Measurements from ENCODE around the gene TLNRD1.

The TLNRD1 gene

GRCh38 chr15:81025721-81026370 is 25.1 kb downstream of the TLNRD1 start:
- no peak for DNase-seq (ENCODE audit: low read depth in 2 of 2)

DNA sequence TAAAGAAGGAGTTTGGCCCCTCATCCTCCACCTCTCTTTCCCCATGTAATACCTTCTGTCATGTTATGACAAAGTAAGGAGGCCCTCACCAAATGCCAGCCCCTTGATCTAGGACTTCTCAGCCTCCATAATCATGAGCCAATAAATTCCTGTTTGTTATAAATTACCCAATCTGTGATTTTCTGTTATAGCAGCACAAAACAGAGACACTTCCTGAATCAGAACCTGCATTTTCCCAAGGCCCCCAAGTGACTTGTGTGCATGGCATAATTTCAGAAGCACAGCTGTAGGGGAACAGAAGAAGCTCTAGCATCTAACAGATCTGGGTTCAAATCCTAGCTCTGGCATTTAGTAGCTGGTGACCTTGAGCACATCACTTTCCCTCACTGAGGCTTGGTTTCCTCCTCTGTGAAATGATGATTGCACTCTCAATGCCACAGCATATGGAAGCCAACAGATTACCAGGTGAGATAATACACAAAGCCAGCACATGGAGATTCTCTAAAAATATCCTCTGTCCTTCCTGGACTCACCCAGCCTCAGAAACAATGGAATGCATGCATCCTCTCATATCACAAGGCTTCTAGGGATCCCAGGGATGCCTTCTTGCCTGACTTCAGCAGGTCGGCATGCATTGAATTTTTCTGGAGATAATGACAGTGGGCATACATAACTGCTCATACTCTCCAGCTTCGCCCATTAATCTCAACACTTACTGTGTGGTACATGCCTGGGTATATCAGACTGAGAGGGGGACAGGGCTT is 26.3 kb downstream of the TLNRD1 start:
- DNase-seq (ENCODE audit: low read depth in 2 of 2), result no peak

DNA sequence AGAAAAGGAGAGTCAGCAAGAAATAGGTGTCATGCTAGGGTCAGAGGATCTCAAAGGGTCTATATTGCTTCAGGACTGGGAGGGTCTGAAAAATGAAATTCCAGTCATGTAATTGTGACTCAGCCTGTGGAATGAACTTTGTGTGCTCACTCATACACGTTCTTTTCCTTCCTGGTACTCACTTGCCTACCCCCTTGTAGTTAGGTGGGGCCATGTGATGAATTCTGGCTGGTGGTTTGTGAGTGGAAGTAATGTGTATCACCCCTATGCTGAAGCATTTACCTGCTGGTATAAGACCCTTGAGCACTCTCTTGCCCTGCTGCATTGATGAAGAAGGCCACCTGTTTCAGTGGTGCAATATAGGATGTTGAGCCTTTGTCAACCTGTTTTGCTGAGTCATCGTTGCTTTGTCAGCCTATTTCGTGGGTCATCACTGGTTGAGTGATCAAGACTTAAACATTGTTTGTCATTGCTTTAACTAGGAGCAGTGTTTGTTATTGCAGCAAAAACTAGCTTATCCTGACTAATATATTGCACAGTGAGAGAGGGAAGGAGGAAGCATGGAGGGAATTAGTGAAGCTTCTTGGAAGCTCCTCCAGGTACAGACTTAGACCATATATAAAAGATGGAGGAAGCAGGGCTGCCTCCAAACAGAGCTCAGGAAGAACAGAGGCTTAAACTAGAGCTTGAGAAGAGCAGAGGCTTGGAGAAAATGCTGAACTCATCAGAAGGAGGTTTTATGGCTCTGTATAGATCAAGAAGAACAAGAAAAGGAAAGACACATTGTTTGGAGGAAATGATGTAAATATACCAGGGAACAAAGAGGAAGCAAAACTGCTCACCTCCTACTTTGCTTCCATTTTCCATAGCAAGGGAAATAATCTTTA is 28.9 kb downstream of the TLNRD1 start:
- DNase-seq (ENCODE audit: low read depth in 2 of 2), result no peak

GRCh38 chr15:81030301-81030750 is 29.6 kb downstream of the TLNRD1 start:
- DNase-seq (ENCODE audit: low read depth in 2 of 2), result no peak

- DNase-seq (ENCODE audit: low read depth in 2 of 2), result no peak
Measured at GRCh38 chr15:81031203-81031602, 30.5 kb downstream of the TLNRD1 start.

DNA sequence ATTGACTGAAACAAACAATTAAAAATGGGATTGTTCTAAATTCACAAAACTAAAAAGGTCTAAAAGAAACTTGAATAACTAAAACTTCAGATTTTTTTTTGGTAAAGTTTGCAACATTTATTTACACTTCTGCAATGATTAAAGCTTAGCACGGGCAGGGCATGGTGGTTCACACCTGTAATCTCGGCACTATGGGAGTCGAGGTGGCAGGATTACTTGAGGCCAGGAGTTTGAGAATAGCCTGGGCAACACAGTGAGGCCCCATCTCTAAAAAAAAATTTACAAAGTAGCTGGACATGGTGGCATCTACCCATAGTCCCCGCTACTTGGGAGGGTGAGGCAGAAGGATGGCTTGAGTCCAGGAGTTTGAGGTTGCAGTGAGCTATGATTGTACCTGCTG is 31.6 kb downstream of the TLNRD1 start:
- DNase-seq (ENCODE audit: low read depth in 2 of 2), result no peak

DNA sequence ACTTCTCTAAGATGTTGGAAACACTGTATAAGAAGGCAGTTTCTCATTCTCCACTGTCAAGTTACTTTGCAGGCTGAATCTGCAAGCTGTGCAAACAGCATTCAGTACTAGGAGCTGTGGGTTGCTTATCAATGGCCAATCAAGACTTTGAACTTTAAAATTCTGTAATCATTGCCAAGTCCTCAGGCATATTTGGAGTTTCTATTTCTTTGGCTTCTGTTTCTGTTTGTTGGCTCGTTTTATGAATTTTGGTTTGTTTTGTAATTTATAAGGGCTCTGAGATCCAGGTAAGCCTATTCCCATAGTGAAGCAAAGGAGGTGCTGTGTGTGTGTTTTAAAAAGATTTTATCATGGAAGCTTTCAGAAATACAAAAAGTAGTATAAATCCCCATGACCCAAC is 32.1 kb downstream of the TLNRD1 start:
- DNase-seq (ENCODE audit: low read depth in 2 of 2), result no peak

DNA sequence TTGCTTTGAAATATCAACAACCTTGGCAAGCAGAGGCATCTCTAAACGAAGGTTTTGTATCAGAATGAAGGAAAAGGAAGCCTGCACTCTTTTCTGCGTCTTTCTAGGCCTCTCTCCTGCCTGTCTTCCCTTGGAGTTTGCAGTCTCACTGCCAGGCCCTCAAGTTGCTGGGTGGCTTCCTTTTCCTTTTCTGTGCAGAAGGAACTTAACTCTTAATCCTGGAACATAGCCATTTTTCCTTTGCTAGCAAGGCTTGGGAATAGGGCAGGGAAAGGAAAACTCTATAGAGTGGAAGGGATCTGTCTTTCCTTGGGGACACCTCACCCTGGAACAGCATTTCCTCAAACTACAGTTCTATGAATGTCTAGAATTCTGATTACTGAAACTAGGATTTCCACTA is 32.8 kb downstream of the TLNRD1 start:
- DNase-seq (ENCODE audit: low read depth in 2 of 2), result no peak

GRCh38 chr15:81037952-81038743 is 37.4 kb downstream of the TLNRD1 start:
- no peak for DNase-seq (ENCODE audit: low read depth in 2 of 2)

GRCh38 chr15:81038975-81039607 is 38.4 kb downstream of the TLNRD1 start:
- no peak for DNase-seq (ENCODE audit: low read depth in 2 of 2)

GRCh38 chr15:81040757-81041156 is 40.0 kb downstream of the TLNRD1 start:
- no peak for DNase-seq (ENCODE audit: low read depth in 2 of 2)

- DNase-seq (ENCODE audit: low read depth in 2 of 2), result no peak
Measured at GRCh38 chr15:81043281-81043934, 42.7 kb downstream of the TLNRD1 start.

DNA sequence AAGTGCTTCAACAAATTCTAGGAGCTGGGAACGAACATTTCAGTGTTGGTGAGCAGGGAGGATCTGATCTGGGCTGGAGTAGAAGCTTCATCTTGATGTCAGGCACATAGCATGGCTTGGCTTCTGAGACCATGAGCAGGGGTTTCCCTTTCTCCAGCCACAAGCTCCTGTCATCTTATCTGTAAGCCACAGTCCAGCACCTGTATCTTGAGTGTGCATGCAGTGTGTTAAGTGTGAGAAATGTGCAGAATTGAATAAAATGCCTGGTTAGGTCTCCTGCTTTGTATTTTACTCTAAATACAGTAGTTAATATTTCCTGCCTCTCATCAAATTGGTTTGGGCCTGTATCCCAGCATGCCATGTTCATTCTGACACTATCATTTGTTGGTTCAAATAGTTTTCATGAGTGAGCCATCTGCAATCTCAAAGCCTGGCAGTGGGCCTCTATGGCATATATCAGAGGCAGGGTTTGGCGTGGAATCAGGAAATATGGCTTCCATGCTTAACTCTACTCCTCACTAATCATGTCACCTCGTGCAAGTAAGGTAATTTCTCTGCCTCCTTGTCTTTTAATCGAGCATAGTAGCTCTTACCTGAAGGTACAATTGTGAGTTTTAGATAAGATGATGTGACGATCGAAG is 43.3 kb downstream of the TLNRD1 start:
- no peak for DNase-seq (ENCODE audit: low read depth in 2 of 2)

DNA sequence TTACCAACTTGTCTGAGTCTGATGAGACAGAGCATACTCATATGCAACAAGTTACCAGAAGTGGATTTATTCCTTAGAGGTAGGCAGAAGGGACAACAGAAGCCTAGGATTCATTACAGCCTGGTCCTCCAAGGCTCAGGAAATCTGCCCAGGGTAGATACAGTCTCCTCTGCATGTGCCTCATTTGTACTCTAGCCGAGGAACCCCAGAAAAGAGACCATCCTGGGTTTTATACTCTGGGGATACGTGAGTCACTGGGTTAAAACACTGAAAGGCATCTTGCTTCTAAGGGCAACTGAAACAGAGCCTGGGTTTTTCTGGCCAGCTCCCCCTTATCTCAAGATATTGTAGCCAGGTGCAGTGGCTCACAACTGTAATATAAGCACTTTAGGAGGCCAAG is 45.6 kb downstream of the TLNRD1 start:
- DNase-seq (ENCODE audit: low read depth in 2 of 2), result no peak

GRCh38 chr15:81047928-81048327 is 47.2 kb downstream of the TLNRD1 start:
- DNase-seq (ENCODE audit: low read depth in 2 of 2), result no peak

- no peak for DNase-seq (ENCODE audit: low read depth in 2 of 2)
Measured at GRCh38 chr15:81049835-81050234, 49.1 kb downstream of the TLNRD1 start.

- no peak for DNase-seq (ENCODE audit: low read depth in 2 of 2)
Measured at GRCh38 chr15:81050259-81050658, 49.5 kb downstream of the TLNRD1 start.

DNA sequence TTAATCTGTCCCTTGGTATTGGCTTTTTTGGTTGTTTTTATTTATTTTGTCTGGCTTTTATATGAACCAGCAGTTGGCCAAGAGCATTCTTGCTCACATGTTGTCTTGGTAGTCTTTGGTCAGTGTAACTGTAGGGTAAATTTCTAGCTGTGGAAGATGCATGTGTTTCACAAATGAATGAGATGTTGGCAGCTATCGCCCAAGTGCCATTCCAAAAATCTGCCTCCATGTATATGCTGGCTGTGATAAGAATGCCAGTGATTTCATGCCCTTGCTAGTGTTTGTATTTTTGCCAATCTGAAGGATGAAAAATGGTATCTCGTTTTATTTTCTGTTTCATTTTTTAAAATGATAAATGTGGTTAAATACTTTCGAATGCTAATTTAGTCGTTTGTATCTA is 50.1 kb downstream of the TLNRD1 start:
- DNase-seq (ENCODE audit: low read depth in 2 of 2), result no peak

- DNase-seq (ENCODE audit: low read depth in 2 of 2), result no peak
Measured at GRCh38 chr15:81052046-81052445, 51.3 kb downstream of the TLNRD1 start.

DNA sequence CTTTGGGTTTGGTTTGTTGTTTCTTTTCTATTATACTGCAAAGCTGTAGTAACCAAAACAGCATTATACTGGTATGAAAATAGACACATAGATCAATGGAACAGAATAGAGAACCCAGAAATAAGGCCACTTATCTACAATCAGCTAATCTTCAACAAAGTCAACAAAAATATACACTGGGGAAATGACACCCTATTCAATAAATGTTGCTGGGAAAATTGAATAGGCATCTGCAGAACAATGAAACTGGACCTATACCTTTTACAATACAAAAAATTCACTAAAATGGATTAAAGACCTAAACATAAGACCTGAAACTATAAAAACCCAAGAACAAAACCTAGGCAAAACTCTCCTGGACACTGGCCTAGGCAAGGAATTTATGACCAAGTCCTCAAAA is 52.9 kb downstream of the TLNRD1 start:
- DNase-seq (ENCODE audit: low read depth in 2 of 2), result no peak
